GM12874 (cell line): ENCODE data around the gene MED28.

Source experiments
- CTCF ChIP-seq: IDR thresholded peaks from 2 replicates; pipeline ENCODE4 v1.5.1; 2011; ENCODE audit warnings: low read depth, mild to moderate bottlenecking, control low read depth, low read length, moderate library complexity; ENCODE audit not compliant: insufficient read depth

MED28 gene

GRCh38 chr4:17636696-17637622 lies 22.5 kb downstream of the MED28 start:
- peak; percentile 86 for TF ChIP-seq CTCF

- no peak for TF ChIP-seq CTCF
Observed at GRCh38 chr4:17639136-17639535, 24.7 kb downstream of the MED28 start.

GRCh38 chr4:17642398-17642783 lies 27.9 kb downstream of the MED28 start:
- no peak for TF ChIP-seq CTCF

GRCh38 chr4:17646693-17647092 lies 32.3 kb downstream of the MED28 start:
- TF ChIP-seq CTCF = no peak

GRCh38 chr4:17647176-17647806 lies 32.9 kb downstream of the MED28 start:
- TF ChIP-seq CTCF = no peak

- no peak for TF ChIP-seq CTCF
Observed at GRCh38 chr4:17647927-17648326, 33.5 kb downstream of the MED28 start.

GRCh38 chr4:17650406-17650805 lies 36.0 kb downstream of the MED28 start:
- TF ChIP-seq CTCF = no peak
